CD4-positive, alpha-beta T cell treated with Interleukin-4 for 1 hour (primary cell): ENCODE results near the gene STK39.

Experiments
- DNase-seq, 2 donors: peaks; one replicate each; pipeline ENCODE4 v3.0.0-alpha.2; 2020 to 2022

The STK39 gene

GRCh38 chr2:168157070-168157469 is 90.3 kb downstream of the STK39 start:
- no peak for DNase-seq

GRCh38 chr2:168156661-168157060 is 90.7 kb downstream of the STK39 start:
- no peak for DNase-seq

- DNase-seq = no peak
These were observed 91.7 kb downstream of the STK39 start for GRCh38 chr2:168155680-168156079.

- no peak for DNase-seq
These were observed 92.3 kb downstream of the STK39 start for GRCh38 chr2:168155046-168155445.

- no peak for DNase-seq
These were observed 94.4 kb downstream of the STK39 start for GRCh38 chr2:168152902-168153530.

- no peak for DNase-seq
These were observed 97.4 kb downstream of the STK39 start for GRCh38 chr2:168149986-168150385.

GRCh38 chr2:168149150-168149974 is 98.0 kb downstream of the STK39 start:
- no peak for DNase-seq

GRCh38 chr2:168147830-168148794 is 99.3 kb downstream of the STK39 start:
- no peak for DNase-seq

GRCh38 chr2:168146892-168147810 is 100.2 kb downstream of the STK39 start:
- no peak for DNase-seq

GRCh38 chr2:168145426-168146310 is 101.7 kb downstream of the STK39 start:
- no peak for DNase-seq

- DNase-seq = no peak
These were observed 102.4 kb downstream of the STK39 start for GRCh38 chr2:168145011-168145410.

GRCh38 chr2:168143813-168144212 is 103.6 kb downstream of the STK39 start:
- no peak for DNase-seq

- no peak for DNase-seq
These were observed 106.5 kb downstream of the STK39 start for GRCh38 chr2:168140892-168141291.

- DNase-seq = no peak
These were observed 107.5 kb downstream of the STK39 start for GRCh38 chr2:168139852-168140251.

GRCh38 chr2:168138901-168139300 is 108.5 kb downstream of the STK39 start:
- no peak for DNase-seq

GRCh38 chr2:168138374-168138773 is 109.0 kb downstream of the STK39 start:
- DNase-seq = no peak

- no peak for DNase-seq
These were observed 109.8 kb downstream of the STK39 start for GRCh38 chr2:168137510-168138180.

GRCh38 chr2:168136392-168136977 is 110.9 kb downstream of the STK39 start:
- DNase-seq = peak in 1 of 2 donors; percentile 55

GRCh38 chr2:168135630-168136029 is 111.8 kb downstream of the STK39 start:
- DNase-seq = no peak

- DNase-seq = no peak
These were observed 112.3 kb downstream of the STK39 start for GRCh38 chr2:168135121-168135520.
